ENCODE results near the gene DOC2B. TPM values are rescaled to one million over a fixed set of nuclear protein-coding genes. Genes with fewer than 3 reads are reported as not detected.
"Not testable (repeated sequence)": the region's sequence is repeated elsewhere in the genome, so short reads cannot be mapped to it uniquely, and the experiment has no call there.

The DOC2B gene
- total RNA-seq, 2 experiments from 2014 or later = 0.06 to 0.08 TPM

GRCh38 chr17:137166-137807, 44.2 kb downstream of the DOC2B start, which contains the start of gene SCGB1C2:
SCGB1C2 (plus strand) TSS chr17:137569; CDS start chr17:137591, 22 bp downstream.
- H3K4me1 Mint-ChIP-seq, DNase-seq, H3K9me3 Mint-ChIP-seq, H3K27me3 Mint-ChIP-seq, H3K4me3 Mint-ChIP-seq, H3K36me3 Mint-ChIP-seq, H3K27ac Mint-ChIP-seq: not testable (repeated sequence)

- DNase-seq = peak; percentile 69
- not testable (repeated sequence) for H3K27me3 Mint-ChIP-seq, H3K36me3 Mint-ChIP-seq, H3K27ac Mint-ChIP-seq, H3K4me1 Mint-ChIP-seq, H3K9me3 Mint-ChIP-seq, H3K4me3 Mint-ChIP-seq
These were observed 44.9 kb downstream of the DOC2B start for GRCh38 chr17:136531-136930.

GRCh38 chr17:135895-136294, 45.6 kb downstream of the DOC2B start:
- not testable (repeated sequence) for H3K9me3 Mint-ChIP-seq, DNase-seq, H3K4me1 Mint-ChIP-seq, H3K36me3 Mint-ChIP-seq, H3K27me3 Mint-ChIP-seq, H3K27ac Mint-ChIP-seq, H3K4me3 Mint-ChIP-seq

GRCh38 chr17:135022-135421, 46.4 kb downstream of the DOC2B start:
- H3K27ac Mint-ChIP-seq = not testable (repeated sequence)

GRCh38 chr17:134332-134785, 47.1 kb downstream of the DOC2B start:
- H3K9me3 Mint-ChIP-seq, H3K27me3 Mint-ChIP-seq, H3K4me1 Mint-ChIP-seq, H3K27ac Mint-ChIP-seq, H3K36me3 Mint-ChIP-seq, H3K4me3 Mint-ChIP-seq: not testable (repeated sequence)
- DNase-seq = peak; percentile 65

More at GRCh38 chr17:135022-135421, 46.4 kb downstream of the DOC2B start:
- not testable (repeated sequence) for H3K36me3 Mint-ChIP-seq, H3K27me3 Mint-ChIP-seq, H3K4me1 Mint-ChIP-seq, DNase-seq, H3K9me3 Mint-ChIP-seq, H3K4me3 Mint-ChIP-seq

GRCh38 chr17:133932-134331, 47.5 kb downstream of the DOC2B start:
- not testable (repeated sequence) for H3K36me3 Mint-ChIP-seq, DNase-seq, H3K27me3 Mint-ChIP-seq, H3K9me3 Mint-ChIP-seq, H3K4me1 Mint-ChIP-seq, H3K27ac Mint-ChIP-seq, H3K4me3 Mint-ChIP-seq

- H3K4me1 Mint-ChIP-seq, H3K4me3 Mint-ChIP-seq, H3K27ac Mint-ChIP-seq, H3K36me3 Mint-ChIP-seq, H3K9me3 Mint-ChIP-seq, H3K27me3 Mint-ChIP-seq, DNase-seq: not testable (repeated sequence)
These were observed 63.0 kb downstream of the DOC2B start for GRCh38 chr17:118339-118917.

GRCh38 chr17:113111-113510, 68.3 kb downstream of the DOC2B start:
- not testable (repeated sequence) for H3K36me3 Mint-ChIP-seq, H3K27me3 Mint-ChIP-seq, H3K4me1 Mint-ChIP-seq, DNase-seq, H3K9me3 Mint-ChIP-seq, H3K27ac Mint-ChIP-seq, H3K4me3 Mint-ChIP-seq

Other genes with a start within 250 kb of the DOC2B start
- gene SCGB1C2, start 44.1 kb downstream of the DOC2B start, total RNA-seq = not detected
- 1 to 10 TPM in 1 of 2 experiments, under 1 TPM in 1; 0.64 to 1.2 TPM for gene RPH3AL, start 171.2 kb upstream of the DOC2B start, total RNA-seq